HCT116 (cell line): Measurements from ENCODE around the gene TCEA3. TPM values are rescaled to one million over a fixed set of nuclear protein-coding genes. Genes with fewer than 3 reads are reported as not detected.

ENCODE experiments used
- ATAC-seq: fragments of 200-7000 bp; cut with Tn5 transposase; 2 replicates; pipeline ENCODE4 v1.9.1; 2020; ENCODE audit warnings: mild to moderate bottlenecking, moderate library complexity
- BruUV-seq: library from RNA; stranded (reverse); fragments of 400-500 nt; replicated peaks from 2 replicates; lab custom pipeline; 2021; lab: Mats Ljungman, UMichigan
- CTCF ChIA-PET: fragments of 300-600 bp; sonication (Branson Sonifier 250); formaldehyde crosslinking; loops from one replicate; lab custom pipeline; 2021; ENCODE audit warnings: antibody characterized with exemption; lab: Charles Lee
- POLR2A ChIA-PET: fragments of 300-600, 350-600 bp; sonication (Branson Sonifier 250); formaldehyde crosslinking; loops from one replicate; lab custom pipeline; 2021; ENCODE audit warnings: antibody characterized with exemption; lab: Charles Lee
- RAD21 ChIA-PET, 2 experiments: fragments of 300-600 bp; sonication (Branson Sonifier 250); formaldehyde crosslinking; loops; one replicate each; lab custom pipeline; 2023; ENCODE audit warnings: low total read pairs in 2 of 2; ENCODE audit not compliant: uncharacterized antibody in 2 of 2, unreplicated experiment in 2 of 2, low non-redundant PET in 1 of 2; lab: Charles Lee
- DNase-seq: peaks from one replicate; pipeline ENCODE4 v3.0.0-alpha.2; 2010; ENCODE audit warnings: low read depth, low spot score
- H2AFZ ChIP-seq: fragments of 200-600 bp; shearing (Covaris generic), sonication (generic); 2 replicates; pipeline ENCODE4 v1.6.1; 2017; ENCODE audit warnings: low read depth, mixed run types, mixed read lengths, antibody characterized with exemption, low read length; ENCODE audit not compliant: poor library complexity, severe bottlenecking
- H3K27ac ChIP-seq: 2 replicates; pipeline ENCODE4 v1.5.1; 2012; ENCODE audit warnings: low read depth, low read length
- H3K27me3 ChIP-seq: fragments of 200-600 bp; sonication (generic); 2 replicates; pipeline ENCODE4 v1.6.1; 2016; ENCODE audit warnings: mixed run types, low read length, mixed read lengths; ENCODE audit not compliant: insufficient read depth
- H3K36me3 ChIP-seq, 2 experiments: fragments of 200-500 bp in 1 of 2; fragments of 200-600 bp in 1 of 2; sonication (Bioruptor generic) in 1 of 2; sonication (generic) in 1 of 2; 2 replicates each; pipeline versions ENCODE4 v1.5.1 to v1.6.1; 2014 to 2016; ENCODE audit warnings: low read length in 2 of 2, inconsistent platforms in 1 of 2, mixed read lengths in 1 of 2, mixed run types in 1 of 2; ENCODE audit not compliant: insufficient read depth in 2 of 2, control insufficient read depth in 1 of 2
- H3K4me1 ChIP-seq, 2 experiments: fragments of 200-600 bp in 1 of 2; sonication (generic) in 1 of 2; 2 replicates each; pipeline versions ENCODE4 v1.5.1 to v1.6.1; 2012 to 2017; ENCODE audit warnings: low read length in 2 of 2, inconsistent platforms in 1 of 2, mild to moderate bottlenecking in 1 of 2, mixed read lengths in 1 of 2, mixed run types in 1 of 2, moderate library complexity in 1 of 2; ENCODE audit not compliant: insufficient read depth in 2 of 2, control insufficient read depth in 1 of 2
- H3K4me2 ChIP-seq: fragments of 200-600 bp; sonication (generic); 2 replicates; pipeline ENCODE4 v1.6.1; 2017; ENCODE audit warnings: mixed run types, low read length, mixed read lengths
- H3K4me3 ChIP-seq, 2 experiments: fragments of 200-600 bp in 1 of 2; sonication (generic) in 1 of 2; replicated peaks in 1 of 2; 2 replicates each; pipeline ENCODE4 v1.5.1; 2011 to 2016; ENCODE audit warnings: low read length in 2 of 2, control low read depth in 1 of 2, low read depth in 1 of 2, mild to moderate bottlenecking in 1 of 2, mixed read lengths in 1 of 2, mixed run types in 1 of 2
- H3K79me2 ChIP-seq: fragments of 200-600 bp; sonication (generic); 2 replicates; pipeline ENCODE4 v1.6.1; 2017; ENCODE audit warnings: mild to moderate bottlenecking, mixed run types, low read length, moderate library complexity, mixed read lengths; ENCODE audit not compliant: insufficient read depth
- H3K9ac ChIP-seq: fragments of 200-600 bp; sonication (generic); 2 replicates; pipeline ENCODE4 v1.6.1; 2016; ENCODE audit warnings: low read length, mixed read lengths
- H3K9me2 ChIP-seq: fragments of 200-600 bp; sonication (generic), shearing (Covaris generic); 2 replicates; pipeline ENCODE4 v1.6.1; 2017; ENCODE audit warnings: mixed run types, mild to moderate bottlenecking, moderate library complexity; ENCODE audit not compliant: insufficient read depth
- H3K9me3 ChIP-seq, 2 experiments: fragments of 200-500 bp in 1 of 2; fragments of 200-600 bp in 1 of 2; sonication (Bioruptor generic) in 1 of 2; sonication (generic) in 1 of 2; 2 replicates each; pipeline ENCODE4 v1.6.1; 2014 to 2017; ENCODE audit warnings: low read length in 2 of 2, mixed read lengths in 2 of 2, inconsistent platforms in 1 of 2, low read depth in 1 of 2, mild to moderate bottlenecking in 1 of 2, mixed run types in 1 of 2, moderate library complexity in 1 of 2; ENCODE audit not compliant: control insufficient read depth in 1 of 2, insufficient read depth in 1 of 2
- H4K20me1 ChIP-seq: fragments of 200-600 bp; sonication (generic), shearing (Covaris generic); 2 replicates; pipeline ENCODE4 v1.6.1; 2017; ENCODE audit warnings: mixed run types, mild to moderate bottlenecking, moderate library complexity; ENCODE audit not compliant: insufficient read depth
- CBX3 ChIP-seq: IDR thresholded peaks from 2 replicates; pipeline ENCODE4 v1.6.1; 2012; ENCODE audit warnings: low read depth
- CEBPB ChIP-seq: IDR thresholded peaks from 2 replicates; pipeline ENCODE4 v1.6.1; 2012; ENCODE audit warnings: low read depth
- EGR1 ChIP-seq: IDR thresholded peaks from 2 replicates; pipeline ENCODE4 v1.6.1; 2012; ENCODE audit warnings: low read depth
- EZH2 ChIP-seq: fragments of 200-600 bp; sonication (generic); IDR thresholded peaks from 2 replicates; pipeline ENCODE4 v1.6.1; 2017; ENCODE audit warnings: antibody characterized with exemption, mixed run types
- EZH2phosphoT487 ChIP-seq: fragments of 200-600 bp; IDR thresholded peaks from 2 replicates; pipeline ENCODE4 v1.6.1; 2018; ENCODE audit warnings: antibody characterized with exemption, borderline replicate concordance
- FOSL1 ChIP-seq: IDR thresholded peaks from 2 replicates; pipeline ENCODE4 v1.6.1; 2012; ENCODE audit warnings: low read depth
- POLR2A ChIP-seq: IDR thresholded peaks from 2 replicates; pipeline ENCODE4 v1.7.0; 2011; ENCODE audit warnings: borderline replicate concordance; ENCODE audit not compliant: insufficient read depth, insufficient read length; ENCODE audit errors: extremely low read depth
- POLR2AphosphoS5 ChIP-seq: IDR thresholded peaks from 2 replicates; pipeline ENCODE4 v1.6.1; 2011; ENCODE audit warnings: mild to moderate bottlenecking, low read depth, low read length, moderate library complexity
- RAD21 ChIP-seq: IDR thresholded peaks from 2 replicates; pipeline ENCODE4 v1.6.1; 2012; ENCODE audit warnings: low read depth, mild to moderate bottlenecking
- SP1 ChIP-seq: IDR thresholded peaks from 2 replicates; pipeline ENCODE4 v1.6.1; 2012; ENCODE audit warnings: low read depth
- SRF ChIP-seq: IDR thresholded peaks from 2 replicates; pipeline ENCODE4 v1.6.1; 2012; ENCODE audit warnings: low read depth
- TCF7L2 ChIP-seq: IDR thresholded peaks from 2 replicates; pipeline ENCODE4 v1.7.0; 2011; ENCODE audit warnings: borderline replicate concordance, inconsistent platforms; ENCODE audit not compliant: insufficient read depth, insufficient read length; ENCODE audit errors: extremely low read depth
- YY1 ChIP-seq: IDR thresholded peaks from 2 replicates; pipeline ENCODE4 v1.6.1; 2011; ENCODE audit warnings: low read length, low read depth, moderate library complexity, mild to moderate bottlenecking; ENCODE audit not compliant: insufficient replicate concordance; ENCODE audit errors: extremely low read depth
- ZFX ChIP-seq: fragments of 450-650 bp; IDR thresholded peaks from 2 replicates; pipeline ENCODE4 v1.6.1; 2017
- ZNF274 ChIP-seq: fragments of 200-500 bp; sonication (Bioruptor generic); IDR thresholded peaks from 2 replicates; pipeline ENCODE4 v1.6.1; 2014; ENCODE audit warnings: mild to moderate bottlenecking, low read depth, low read length, inconsistent platforms
- intact Hi-C: fragments of 100-400 bp; cut with micrococcal nuclease; formaldehyde crosslinking; loops from 2 replicates; pipeline ENCODE4 v1.10.0; 2022
- total RNA-seq: library from RNA; stranded (reverse); gene quantifications from one replicate; pipeline ENCODE4 v1.2.1, GENCODE V29; 2021; ENCODE audit not compliant: unreplicated experiment
- TF ChIP-seq, protein P1 (sequence below): IDR thresholded peaks from 2 replicates; pipeline ENCODE4 v1.6.1; 2011; ENCODE audit warnings: mild to moderate bottlenecking, low read length, moderate library complexity; ENCODE audit not compliant: insufficient replicate concordance; ENCODE audit errors: extremely low read depth
- TF ChIP-seq, protein P2 (sequence below): IDR thresholded peaks from 2 replicates; pipeline ENCODE4 v1.6.1; 2012; ENCODE audit warnings: low read depth
- TF ChIP-seq, protein P3 (sequence below): IDR thresholded peaks from 2 replicates; pipeline ENCODE4 v1.6.1; 2012
- TF ChIP-seq, protein P4 (sequence below), 3 experiments: fragments of 200-600 bp in 1 of 3; sonication (generic) in 1 of 3; IDR thresholded peaks in 2 of 3; conservative IDR thresholded peaks in 1 of 3; 2 replicates each; pipeline ENCODE4 v1.5.1; 2012 to 2017; ENCODE audit warnings: low read depth in 2 of 3, low read length in 2 of 3, antibody characterized with exemption in 1 of 3, borderline replicate concordance in 1 of 3, control low read depth in 1 of 3, mild to moderate bottlenecking in 1 of 3, mixed read lengths in 1 of 3, mixed run types in 1 of 3, moderate library complexity in 1 of 3; ENCODE audit not compliant: insufficient read depth in 1 of 3

TCEA3 gene
- total RNA-seq, 1 experiment from 2014 or later: 3.7 TPM

DNA sequence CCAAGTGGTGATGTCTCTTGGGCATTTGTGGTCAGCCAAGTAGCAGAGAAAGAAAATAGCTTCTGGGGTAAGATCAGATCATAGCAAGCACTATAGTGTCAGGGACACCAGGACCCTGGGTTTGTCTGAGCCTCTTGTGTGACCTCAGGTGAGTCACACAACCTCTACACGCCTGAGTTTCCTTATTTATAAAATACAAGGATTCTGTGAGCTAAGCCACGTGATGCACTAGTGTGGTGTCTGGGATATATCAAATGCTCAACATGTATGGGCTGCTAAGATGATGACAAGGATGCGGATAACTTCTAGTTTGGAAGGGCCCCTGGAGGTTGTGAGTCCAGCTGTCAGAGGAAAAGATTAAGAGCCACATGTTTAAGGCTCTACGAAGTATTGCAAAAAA, 30.4 kb downstream of the TCEA3 start:
- Histone ChIP-seq H3K4me3 (no peak overlapping the region), H3K36me3 (no peaks in the 10 kb centered on the region), H3K9me3 (no peaks in the 10 kb centered on the region), H3K4me2 (peak overlapping the region; percentile 14; the same call in 1 of the 2 replicates), H3K79me2 (no peaks in the 10 kb centered on the region), H3K9me2 (no peaks in the 10 kb centered on the region), H2AFZ (no peak overlapping the region), H3K4me1 (peaks cover 0 to 14% of the 10 kb centered on the region in 2 experiments; a peak in 2 of 4 replicates), H3K9ac (no peak overlapping the region), H3K27me3 (no peaks in the 10 kb centered on the region), H4K20me1 (no peaks in the 10 kb centered on the region), H3K27ac (no peak overlapping the region)
- no peak for DNase-seq
- ATAC-seq: no peak
- CTCF ChIA-PET: interaction anchor here (3.2 kb wide), 1 partner anchor 9 kb away, joined by 15 read pairs; no protein-coding TSS in a partner anchor
- intact Hi-C loops: no loop called here
- RAD21 ChIA-PET: no interaction called here
- BruUV-seq: no TSS peak
- POLR2A ChIA-PET: interaction anchor here (0.6 to 1.9 kb wide), 3 partner anchors 9 to 93 kb away, joined by 3 to 8 read pairs (median 4); partner anchors contain the start of gene HNRNPR
- TF ChIP-seq, protein P1, sequence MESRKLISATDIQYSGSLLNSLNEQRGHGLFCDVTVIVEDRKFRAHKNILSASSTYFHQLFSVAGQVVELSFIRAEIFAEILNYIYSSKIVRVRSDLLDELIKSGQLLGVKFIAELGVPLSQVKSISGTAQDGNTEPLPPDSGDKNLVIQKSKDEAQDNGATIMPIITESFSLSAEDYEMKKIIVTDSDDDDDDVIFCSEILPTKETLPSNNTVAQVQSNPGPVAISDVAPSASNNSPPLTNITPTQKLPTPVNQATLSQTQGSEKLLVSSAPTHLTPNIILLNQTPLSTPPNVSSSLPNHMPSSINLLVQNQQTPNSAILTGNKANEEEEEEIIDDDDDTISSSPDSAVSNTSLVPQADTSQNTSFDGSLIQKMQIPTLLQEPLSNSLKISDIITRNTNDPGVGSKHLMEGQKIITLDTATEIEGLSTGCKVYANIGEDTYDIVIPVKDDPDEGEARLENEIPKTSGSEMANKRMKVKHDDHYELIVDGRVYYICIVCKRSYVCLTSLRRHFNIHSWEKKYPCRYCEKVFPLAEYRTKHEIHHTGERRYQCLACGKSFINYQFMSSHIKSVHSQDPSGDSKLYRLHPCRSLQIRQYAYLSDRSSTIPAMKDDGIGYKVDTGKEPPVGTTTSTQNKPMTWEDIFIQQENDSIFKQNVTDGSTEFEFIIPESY: no peak
- TF ChIP-seq POLR2A (no peak), SRF (no peak), EGR1 (no peak), ZNF274 (no peak), EZH2phosphoT487 (no peak), POLR2AphosphoS5 (no peak), EZH2 (no peak), SP1 (no peak), CEBPB (no peak), YY1 (no peak), TCF7L2 (no peak), CBX3 (no peak), RAD21 (no peak), FOSL1 (no peak), ZFX (no peak)
- TF ChIP-seq, protein P2, sequence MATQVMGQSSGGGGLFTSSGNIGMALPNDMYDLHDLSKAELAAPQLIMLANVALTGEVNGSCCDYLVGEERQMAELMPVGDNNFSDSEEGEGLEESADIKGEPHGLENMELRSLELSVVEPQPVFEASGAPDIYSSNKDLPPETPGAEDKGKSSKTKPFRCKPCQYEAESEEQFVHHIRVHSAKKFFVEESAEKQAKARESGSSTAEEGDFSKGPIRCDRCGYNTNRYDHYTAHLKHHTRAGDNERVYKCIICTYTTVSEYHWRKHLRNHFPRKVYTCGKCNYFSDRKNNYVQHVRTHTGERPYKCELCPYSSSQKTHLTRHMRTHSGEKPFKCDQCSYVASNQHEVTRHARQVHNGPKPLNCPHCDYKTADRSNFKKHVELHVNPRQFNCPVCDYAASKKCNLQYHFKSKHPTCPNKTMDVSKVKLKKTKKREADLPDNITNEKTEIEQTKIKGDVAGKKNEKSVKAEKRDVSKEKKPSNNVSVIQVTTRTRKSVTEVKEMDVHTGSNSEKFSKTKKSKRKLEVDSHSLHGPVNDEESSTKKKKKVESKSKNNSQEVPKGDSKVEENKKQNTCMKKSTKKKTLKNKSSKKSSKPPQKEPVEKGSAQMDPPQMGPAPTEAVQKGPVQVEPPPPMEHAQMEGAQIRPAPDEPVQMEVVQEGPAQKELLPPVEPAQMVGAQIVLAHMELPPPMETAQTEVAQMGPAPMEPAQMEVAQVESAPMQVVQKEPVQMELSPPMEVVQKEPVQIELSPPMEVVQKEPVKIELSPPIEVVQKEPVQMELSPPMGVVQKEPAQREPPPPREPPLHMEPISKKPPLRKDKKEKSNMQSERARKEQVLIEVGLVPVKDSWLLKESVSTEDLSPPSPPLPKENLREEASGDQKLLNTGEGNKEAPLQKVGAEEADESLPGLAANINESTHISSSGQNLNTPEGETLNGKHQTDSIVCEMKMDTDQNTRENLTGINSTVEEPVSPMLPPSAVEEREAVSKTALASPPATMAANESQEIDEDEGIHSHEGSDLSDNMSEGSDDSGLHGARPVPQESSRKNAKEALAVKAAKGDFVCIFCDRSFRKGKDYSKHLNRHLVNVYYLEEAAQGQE: no peak
- TF ChIP-seq, protein P3, sequence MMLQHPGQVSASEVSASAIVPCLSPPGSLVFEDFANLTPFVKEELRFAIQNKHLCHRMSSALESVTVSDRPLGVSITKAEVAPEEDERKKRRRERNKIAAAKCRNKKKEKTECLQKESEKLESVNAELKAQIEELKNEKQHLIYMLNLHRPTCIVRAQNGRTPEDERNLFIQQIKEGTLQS: no peak
- TF ChIP-seq, protein P4, sequence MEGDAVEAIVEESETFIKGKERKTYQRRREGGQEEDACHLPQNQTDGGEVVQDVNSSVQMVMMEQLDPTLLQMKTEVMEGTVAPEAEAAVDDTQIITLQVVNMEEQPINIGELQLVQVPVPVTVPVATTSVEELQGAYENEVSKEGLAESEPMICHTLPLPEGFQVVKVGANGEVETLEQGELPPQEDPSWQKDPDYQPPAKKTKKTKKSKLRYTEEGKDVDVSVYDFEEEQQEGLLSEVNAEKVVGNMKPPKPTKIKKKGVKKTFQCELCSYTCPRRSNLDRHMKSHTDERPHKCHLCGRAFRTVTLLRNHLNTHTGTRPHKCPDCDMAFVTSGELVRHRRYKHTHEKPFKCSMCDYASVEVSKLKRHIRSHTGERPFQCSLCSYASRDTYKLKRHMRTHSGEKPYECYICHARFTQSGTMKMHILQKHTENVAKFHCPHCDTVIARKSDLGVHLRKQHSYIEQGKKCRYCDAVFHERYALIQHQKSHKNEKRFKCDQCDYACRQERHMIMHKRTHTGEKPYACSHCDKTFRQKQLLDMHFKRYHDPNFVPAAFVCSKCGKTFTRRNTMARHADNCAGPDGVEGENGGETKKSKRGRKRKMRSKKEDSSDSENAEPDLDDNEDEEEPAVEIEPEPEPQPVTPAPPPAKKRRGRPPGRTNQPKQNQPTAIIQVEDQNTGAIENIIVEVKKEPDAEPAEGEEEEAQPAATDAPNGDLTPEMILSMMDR (IDR thresholded peaks at IDR 0.05 in 2 of 3, conservative IDR thresholded peaks at IDR 0.05 in 1 of 3; ENCODE audit: borderline replicate concordance in 1 of 3, insufficient read depth in 1 of 3, low read depth in 2 of 3, low read length in 2 of 3): no peak
